ENCODE data around the gene PCDHB4. TPM values are rescaled to one million over a fixed set of nuclear protein-coding genes. Genes with fewer than 3 reads are reported as not detected.
A peak's percentile ranks its signal among the peaks of the same experiment; 100 is the strongest.
"Not testable (repeated sequence)": the region's sequence is repeated elsewhere in the genome, so short reads cannot be mapped to it uniquely, and the experiment has no call there.

The PCDHB4 gene
- total and polyA plus RNA-seq, 7 donors, result 0.23 to 5.3 (median 3.9) TPM

DNA sequence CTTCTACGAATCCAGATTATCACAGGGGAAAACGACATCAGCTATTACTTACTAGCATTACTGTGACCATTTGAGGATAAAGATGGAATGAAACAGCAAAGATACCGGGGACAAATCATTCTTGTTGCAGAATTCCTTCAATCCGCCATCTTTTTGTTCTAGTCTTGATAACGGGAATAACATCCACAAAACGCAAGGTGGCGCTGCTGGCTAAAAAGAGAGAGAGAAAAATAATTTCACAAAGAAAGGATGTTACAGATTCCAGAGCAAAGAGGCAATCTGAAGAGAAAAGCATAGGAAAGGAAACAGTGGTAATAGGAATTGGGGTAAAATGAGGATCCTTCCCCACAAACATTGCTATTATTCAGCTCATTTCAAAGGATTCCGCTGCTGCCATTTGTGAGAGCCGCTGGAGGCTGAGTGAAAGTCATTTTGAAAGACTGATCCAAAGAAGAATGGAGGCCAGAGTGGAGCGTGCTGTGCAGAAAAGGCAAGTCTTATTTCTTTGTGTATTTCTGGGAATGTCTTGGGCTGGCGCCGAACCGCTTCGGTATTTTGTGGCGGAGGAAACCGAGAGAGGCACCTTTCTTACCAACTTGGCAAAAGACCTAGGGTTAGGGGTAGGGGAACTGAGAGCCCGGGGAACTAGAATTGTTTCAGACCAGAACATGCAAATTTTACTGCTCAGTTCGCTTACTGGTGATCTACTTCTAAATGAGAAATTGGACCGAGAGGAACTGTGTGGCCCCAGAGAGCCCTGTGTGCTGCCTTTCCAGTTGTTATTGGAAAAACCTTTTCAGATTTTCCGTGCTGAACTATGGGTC, 51.0 kb downstream of the PCDHB4 start, which contains the start of gene PCDHB7:
TSS of gene PCDHB7 (plus strand) at position 264 of the 824 bp plus-strand sequence. CDS start at position 456, 192 bp downstream.
- DNase-seq, result no peak

GRCh38 chr5:141174291-141175104, 52.9 kb downstream of the PCDHB4 start:
- H3K36me3 ChIP-seq; H3K4me3 ChIP-seq; H3K27ac ChIP-seq; intact Hi-C loops (cut with DNase I); DNase-seq; H3K4me1 ChIP-seq: not testable (repeated sequence)
- Histone ChIP-seq H3K9me3 (peaks cover 14 to 50% (median 20%) of the 10 kb centered on the region in 4 donors), H3K27me3 (peaks cover 0 to 49% (median 4%) of the 10 kb centered on the region in 3 donors)
- 50 to 76% methylated on average over 79 of the region's 79 CpGs for WGBS, 2 donors

More for the DNA sequence above, 51.0 kb downstream of the PCDHB4 start, which contains the start of gene PCDHB7:
- Histone ChIP-seq H3K4me1 (no peaks in the 10 kb centered on the region), H3K27me3 (peaks cover 0 to 34% (median 4%) of the 10 kb centered on the region in 3 donors), H3K9me3 (peaks cover 8 to 36% (median 17%) of the 10 kb centered on the region in 4 donors), H3K27ac (no peak within 1 kb of the TSS), H3K36me3 (no peaks in the 10 kb centered on the region), H3K4me3 (peak within 1 kb of the TSS in 3 of 4 donors; percentile 2 to 23 (median 12))
- TF ChIP-seq POLR2A (IDR thresholded peaks at IDR 0.05) (no peak), POLR2AphosphoS5 (IDR thresholded peaks at IDR 0.05) (no peak), EP300 (IDR thresholded peaks at IDR 0.05) (no peak)
- TF ChIP-seq, protein P1, sequence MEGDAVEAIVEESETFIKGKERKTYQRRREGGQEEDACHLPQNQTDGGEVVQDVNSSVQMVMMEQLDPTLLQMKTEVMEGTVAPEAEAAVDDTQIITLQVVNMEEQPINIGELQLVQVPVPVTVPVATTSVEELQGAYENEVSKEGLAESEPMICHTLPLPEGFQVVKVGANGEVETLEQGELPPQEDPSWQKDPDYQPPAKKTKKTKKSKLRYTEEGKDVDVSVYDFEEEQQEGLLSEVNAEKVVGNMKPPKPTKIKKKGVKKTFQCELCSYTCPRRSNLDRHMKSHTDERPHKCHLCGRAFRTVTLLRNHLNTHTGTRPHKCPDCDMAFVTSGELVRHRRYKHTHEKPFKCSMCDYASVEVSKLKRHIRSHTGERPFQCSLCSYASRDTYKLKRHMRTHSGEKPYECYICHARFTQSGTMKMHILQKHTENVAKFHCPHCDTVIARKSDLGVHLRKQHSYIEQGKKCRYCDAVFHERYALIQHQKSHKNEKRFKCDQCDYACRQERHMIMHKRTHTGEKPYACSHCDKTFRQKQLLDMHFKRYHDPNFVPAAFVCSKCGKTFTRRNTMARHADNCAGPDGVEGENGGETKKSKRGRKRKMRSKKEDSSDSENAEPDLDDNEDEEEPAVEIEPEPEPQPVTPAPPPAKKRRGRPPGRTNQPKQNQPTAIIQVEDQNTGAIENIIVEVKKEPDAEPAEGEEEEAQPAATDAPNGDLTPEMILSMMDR (IDR thresholded peaks at IDR 0.05), result peak in 1 of 4 experiments; percentile 23
- intact Hi-C loops (cut with DNase I), result no loop called here
- 33 to 46% methylated on average over 20 of the region's 20 CpGs for WGBS, 2 donors

Other genes starting within 250 kb of the PCDHB4 start
- gene PCDHA12, start 246.5 kb upstream of the PCDHB4 start, total RNA-seq, result under 1 TPM in 3 of 4 donors, not detected in 1; 0.49 to 0.71 (median 0.54) TPM
- gene PCDHA12, start 246.5 kb upstream of the PCDHB4 start, polyA plus RNA-seq, result under 1 TPM in 1 of 3 donors, not detected in 2; 0.06 TPM
- gene PCDHA13, start 239.7 kb upstream of the PCDHB4 start, total RNA-seq, result 1 to 10 TPM in 1 of 4 donors, under 1 TPM in 3; 0.36 to 1.4 (median 0.60) TPM
- gene PCDHA13, start 239.7 kb upstream of the PCDHB4 start, polyA plus RNA-seq, result under 1 TPM in 1 of 3 donors, not detected in 2; 0.10 TPM
- gene PCDHAC1, start 195.5 kb upstream of the PCDHB4 start, total RNA-seq, result 1 to 10 TPM in 1 of 4 donors, under 1 TPM in 3; 0.54 to 1.7 (median 0.77) TPM
- under 1 TPM in 1 of 3 donors, not detected in 2; 0.34 TPM for gene PCDHAC1, start 195.5 kb upstream of the PCDHB4 start, polyA plus RNA-seq
- gene PCDHAC2, start 155.3 kb upstream of the PCDHB4 start, total RNA-seq, result 1 to 10 TPM; 1.3 to 3.0 (median 2.2) TPM
- gene PCDHAC2, start 155.3 kb upstream of the PCDHB4 start, polyA plus RNA-seq, result under 1 TPM in 1 of 3 donors, not detected in 2; 0.66 TPM
- gene PCDHB1, start 70.4 kb upstream of the PCDHB4 start, total RNA-seq, result under 1 TPM; under 0.01 to 0.36 (median 0.27) TPM
- gene PCDHB1, start 70.4 kb upstream of the PCDHB4 start, polyA plus RNA-seq, result under 1 TPM in 1 of 3 donors, not detected in 2; 0.04 TPM
- 1 to 10 TPM; 2.2 to 5.7 (median 2.9) TPM for gene PCDHB2, start 27.2 kb upstream of the PCDHB4 start, total RNA-seq
- gene PCDHB2, start 27.2 kb upstream of the PCDHB4 start, polyA plus RNA-seq, result under 1 TPM; under 0.01 to 0.67 (median 0.23) TPM
- 1 to 10 TPM; 1.7 to 4.9 (median 1.8) TPM for gene PCDHB3, start 21.3 kb upstream of the PCDHB4 start, total RNA-seq
- under 1 TPM in 1 of 3 donors, not detected in 2; 0.23 TPM for gene PCDHB3, start 21.3 kb upstream of the PCDHB4 start, polyA plus RNA-seq
- 1 to 10 TPM; 3.1 to 6.5 (median 4.7) TPM for gene PCDHB5, start 13.4 kb downstream of the PCDHB4 start, total RNA-seq
- under 1 TPM in 2 of 3 donors, not detected in 1; under 0.01 to 0.51 TPM for gene PCDHB5, start 13.4 kb downstream of the PCDHB4 start, polyA plus RNA-seq
- 1 to 10 TPM in 3 of 4 donors, under 1 TPM in 1; 0.71 to 2.3 (median 1.4) TPM for gene PCDHB6, start 28.2 kb downstream of the PCDHB4 start, total RNA-seq
- gene PCDHB6, start 28.2 kb downstream of the PCDHB4 start, polyA plus RNA-seq, result under 1 TPM in 1 of 3 donors, not detected in 2; 0.12 TPM
- gene PCDHB7, start 50.8 kb downstream of the PCDHB4 start, total RNA-seq, result 1 to 10 TPM; 1.4 to 5.3 (median 2.5) TPM
- gene PCDHB7, start 50.8 kb downstream of the PCDHB4 start, polyA plus RNA-seq, result under 1 TPM in 1 of 3 donors, not detected in 2; 0.28 TPM
- 1 to 10 TPM in 2 of 4 donors, under 1 TPM in 2; 0.71 to 2.3 (median 1.4) TPM for gene PCDHB8, start 56.0 kb downstream of the PCDHB4 start, total RNA-seq
- gene PCDHB8, start 56.0 kb downstream of the PCDHB4 start, polyA plus RNA-seq, result under 1 TPM in 1 of 3 donors, not detected in 2; 0.19 TPM
- 1 to 10 TPM; 3.6 to 6.3 (median 4.8) TPM for gene PCDHB16, start 60.6 kb downstream of the PCDHB4 start, total RNA-seq
- under 1 TPM in 1 of 3 donors, not detected in 2; 0.29 TPM for gene PCDHB16, start 60.6 kb downstream of the PCDHB4 start, polyA plus RNA-seq
- gene PCDHB9, start 65.3 kb downstream of the PCDHB4 start, total RNA-seq, result 1 to 10 TPM; 2.1 to 6.2 (median 5.1) TPM
- gene PCDHB9, start 65.3 kb downstream of the PCDHB4 start, polyA plus RNA-seq, result under 1 TPM in 2 of 3 donors, not detected in 1; under 0.01 to 0.26 TPM
- gene PCDHB10, start 70.5 kb downstream of the PCDHB4 start, total RNA-seq, result 1 to 10 TPM; 3.9 to 6.2 (median 4.9) TPM
- gene PCDHB10, start 70.5 kb downstream of the PCDHB4 start, polyA plus RNA-seq, result under 1 TPM in 2 of 3 donors, not detected in 1; 0.60 to 0.80 TPM
- 1 to 10 TPM; 1.8 to 5.0 (median 3.6) TPM for gene PCDHB11, start 77.8 kb downstream of the PCDHB4 start, total RNA-seq
- under 1 TPM in 1 of 3 donors, not detected in 2; 0.34 TPM for gene PCDHB11, start 77.8 kb downstream of the PCDHB4 start, polyA plus RNA-seq
- 10 to 100 TPM in 1 of 4 donors, 1 to 10 TPM in 3; 4.3 to 10.2 (median 5.7) TPM for gene PCDHB12, start 86.9 kb downstream of the PCDHB4 start, total RNA-seq
- gene PCDHB12, start 86.9 kb downstream of the PCDHB4 start, polyA plus RNA-seq, result under 1 TPM in 2 of 3 donors, not detected in 1; 0.34 to 0.60 TPM
- gene PCDHB13, start 92.1 kb downstream of the PCDHB4 start, total RNA-seq, result 1 to 10 TPM; 3.3 to 7.8 (median 6.1) TPM
- gene PCDHB13, start 92.1 kb downstream of the PCDHB4 start, polyA plus RNA-seq, result under 1 TPM in 2 of 3 donors, not detected in 1; 0.23 to 0.52 TPM
- 10 to 100 TPM in 1 of 4 donors, 1 to 10 TPM in 3; 6.3 to 10.5 (median 8.3) TPM for gene PCDHB14, start 101.5 kb downstream of the PCDHB4 start, total RNA-seq
- 1 to 10 TPM in 1 of 3 donors, not detected in 2; 1.0 TPM for gene PCDHB14, start 101.5 kb downstream of the PCDHB4 start, polyA plus RNA-seq
- 1 to 10 TPM; 2.9 to 7.3 (median 5.4) TPM for gene PCDHB15, start 123.6 kb downstream of the PCDHB4 start, total RNA-seq
- under 1 TPM in 2 of 3 donors, not detected in 1; 0.23 to 0.93 TPM for gene PCDHB15, start 123.6 kb downstream of the PCDHB4 start, polyA plus RNA-seq
- gene SLC25A2, start 182.2 kb downstream of the PCDHB4 start, total RNA-seq, result under 1 TPM in 2 of 4 donors, not detected in 2; 0.81 to 0.82 TPM
- under 1 TPM in 1 of 3 donors, not detected in 2; 0.35 TPM for gene SLC25A2, start 182.2 kb downstream of the PCDHB4 start, polyA plus RNA-seq
- 10 to 100 TPM; 44.9 to 62.2 (median 48.1) TPM for gene TAF7, start 199.0 kb downstream of the PCDHB4 start, total RNA-seq
- gene TAF7, start 199.0 kb downstream of the PCDHB4 start, polyA plus RNA-seq, result 10 to 100 TPM; 60.1 to 68.0 (median 62.7) TPM
- 1 to 10 TPM in 3 of 4 donors, under 1 TPM in 1; 0.71 to 1.4 (median 1.1) TPM for gene PCDHGA1, start 208.7 kb downstream of the PCDHB4 start, total RNA-seq
- gene PCDHGA1, start 208.7 kb downstream of the PCDHB4 start, polyA plus RNA-seq, result under 1 TPM in 1 of 3 donors, not detected in 2; 0.26 TPM
- gene PCDHGA2, start 216.9 kb downstream of the PCDHB4 start, total RNA-seq, result 1 to 10 TPM; 2.8 to 4.9 (median 3.8) TPM
- under 1 TPM in 1 of 3 donors, not detected in 2; 0.47 TPM for gene PCDHGA2, start 216.9 kb downstream of the PCDHB4 start, polyA plus RNA-seq
- gene PCDHGA3, start 222.0 kb downstream of the PCDHB4 start, total RNA-seq, result 1 to 10 TPM; 1.5 to 4.4 (median 3.1) TPM
- gene PCDHGA3, start 222.0 kb downstream of the PCDHB4 start, polyA plus RNA-seq, result under 1 TPM in 2 of 3 donors, not detected in 1; 0.19 to 0.60 TPM
- gene PCDHGB1, start 228.3 kb downstream of the PCDHB4 start, total RNA-seq, result 1 to 10 TPM; 2.5 to 8.4 (median 4.1) TPM
- gene PCDHGB1, start 228.3 kb downstream of the PCDHB4 start, polyA plus RNA-seq, result under 1 TPM in 1 of 3 donors, not detected in 2; 0.26 TPM
- 10 to 100 TPM in 1 of 4 donors, 1 to 10 TPM in 3; 5.0 to 11.3 (median 6.7) TPM for gene PCDHGA4, start 233.2 kb downstream of the PCDHB4 start, total RNA-seq
- gene PCDHGA4, start 233.2 kb downstream of the PCDHB4 start, polyA plus RNA-seq, result under 1 TPM in 1 of 3 donors, not detected in 2; 0.47 TPM
- 10 to 100 TPM in 2 of 4 donors, 1 to 10 TPM in 2; 4.3 to 12.9 (median 8.0) TPM for gene PCDHGB2, start 238.2 kb downstream of the PCDHB4 start, total RNA-seq
- gene PCDHGB2, start 238.2 kb downstream of the PCDHB4 start, polyA plus RNA-seq, result under 1 TPM in 1 of 3 donors, not detected in 2; 0.51 TPM
- gene PCDHGA5, start 242.3 kb downstream of the PCDHB4 start, total RNA-seq, result 1 to 10 TPM; 5.3 to 8.3 (median 7.2) TPM
- under 1 TPM in 1 of 3 donors, not detected in 2; 0.57 TPM for gene PCDHGA5, start 242.3 kb downstream of the PCDHB4 start, polyA plus RNA-seq
- gene PCDHGB3, start 248.4 kb downstream of the PCDHB4 start, total RNA-seq, result 10 to 100 TPM in 1 of 4 donors, 1 to 10 TPM in 3; 6.1 to 16.1 (median 7.7) TPM
- under 1 TPM in 2 of 3 donors, not detected in 1; under 0.01 to 0.41 TPM for gene PCDHGB3, start 248.4 kb downstream of the PCDHB4 start, polyA plus RNA-seq